Small intestine (tissue), 7 donors: ENCODE data around the gene PPP1R36. TPM values are rescaled to one million over a fixed set of nuclear protein-coding genes. Genes with fewer than 3 reads are reported as not detected.

Experiments
- DNase-seq, 2 donors: peaks; one replicate each; pipeline versions ENCODE4 v3.0.0 to v3.0.0-alpha.2; 2013
- FAIRE-seq: peaks from 2 replicates; lab custom pipeline; 2012; peaks lifted over from hg19 to GRCh38; lab: Jason Lieb, UNC
- H3K27ac ChIP-seq, 3 donors: one replicate each; pipeline ENCODE4 v1.5.1; 2013; ENCODE audit warnings: low read length in 2 of 3, mild to moderate bottlenecking in 2 of 3, control low read depth in 1 of 3, inconsistent platforms in 1 of 3, low read depth in 1 of 3, moderate library complexity in 1 of 3
- H3K27me3 ChIP-seq, 3 donors: one replicate each; pipeline ENCODE4 v1.6.1; 2013; ENCODE audit warnings: low read length in 3 of 3, inconsistent platforms in 1 of 3; ENCODE audit not compliant: control insufficient read depth in 3 of 3, insufficient read depth in 3 of 3
- H3K36me3 ChIP-seq, 3 donors: one replicate each; pipeline ENCODE4 v1.6.1; 2013; ENCODE audit warnings: low read length in 3 of 3, inconsistent platforms in 1 of 3, low read depth in 1 of 3, mild to moderate bottlenecking in 1 of 3, moderate library complexity in 1 of 3; ENCODE audit not compliant: control insufficient read depth in 3 of 3, insufficient read depth in 2 of 3
- H3K4me1 ChIP-seq, 3 donors: one replicate each; pipeline ENCODE4 v1.6.1; 2013; ENCODE audit warnings: low read length in 2 of 3, inconsistent platforms in 1 of 3, low read depth in 1 of 3, mild to moderate bottlenecking in 1 of 3, moderate library complexity in 1 of 3; ENCODE audit not compliant: control insufficient read depth in 3 of 3, insufficient read depth in 2 of 3
- H3K4me3 ChIP-seq, 3 donors: one replicate each; pipeline ENCODE4 v1.5.1; 2013; ENCODE audit warnings: low read length in 3 of 3, control low read depth in 1 of 3, inconsistent platforms in 1 of 3, low read depth in 1 of 3, mild to moderate bottlenecking in 1 of 3, moderate library complexity in 1 of 3
- H3K9me3 ChIP-seq, 2 donors: one replicate each; pipeline ENCODE4 v1.6.1; 2013; ENCODE audit warnings: low read depth in 1 of 2, low read length in 1 of 2; ENCODE audit not compliant: control insufficient read depth in 2 of 2, insufficient read depth in 1 of 2
- WGBS, 3 donors: extraction: QIAGEN DNeasy Blood & Tissue Kit; methylation state at CpG; one replicate each; pipeline ENCODE4 v1.1.7; 2013; 5-methylcytosine and 5-hydroxymethylcytosine counted together
- polyA plus RNA-seq, 4 donors: library from polyadenylated mRNA; stranded (reverse) in 3 of 4; unstranded in 1 of 4; fragments of 200-250 nt in 3 of 4; fragments of 120-200 nt in 1 of 4; gene quantifications; one replicate each; pipeline versions ENCODE4 v1.2.1 to v1.2.3, GENCODE V29; 2013
- donor health status: healthy with polysubstance abuse.
- donor health status: control.
- donor health status: control.
- donor health status: Bipolar disorder and iron deficiency.
- donor health status: healthy.

Gene PPP1R36
- polyA plus RNA-seq, 4 donors: 1.6 to 7.8 (median 4.9) TPM

GRCh38 chr14:64581363-64581762 lies 31.6 kb downstream of the PPP1R36 start:
- Histone ChIP-seq H3K27ac (no peak overlapping the region), H3K36me3 (no peaks in the 10 kb centered on the region), H3K9me3 (no peaks in the 10 kb centered on the region), H3K27me3 (no peaks in the 10 kb centered on the region), H3K4me1 (peaks cover 0 to 3% (median 0%) of the 10 kb centered on the region in 3 donors), H3K4me3 (no peak overlapping the region)
- DNase-seq: no peak
- 70 to 80% (median 75%) methylated on average over 2 of the region's 2 CpGs for WGBS, 3 donors
- no peak for FAIRE-seq

GRCh38 chr14:64581817-64582216 lies 32.1 kb downstream of the PPP1R36 start:
- H3K4me3 ChIP-seq: no peak overlapping the region
- FAIRE-seq: no peak
- DNase-seq: no peak
- no peaks in the 10 kb centered on the region for H3K27me3 ChIP-seq
- 67 to 84% (median 78%) methylated on average over 5 of the region's 5 CpGs for WGBS, 3 donors
- H3K36me3 ChIP-seq: no peaks in the 10 kb centered on the region
- H3K9me3 ChIP-seq: no peaks in the 10 kb centered on the region
- no peak overlapping the region for H3K27ac ChIP-seq
- peaks cover 0 to 3% (median 0%) of the 10 kb centered on the region in 3 donors for H3K4me1 ChIP-seq

GRCh38 chr14:64584190-64584589 lies 34.4 kb downstream of the PPP1R36 start:
- WGBS, 3 donors: 100% methylated on average over 1 of the region's 1 CpG
- no peak for DNase-seq
- Histone ChIP-seq H3K36me3 (no peaks in the 10 kb centered on the region), H3K27me3 (no peaks in the 10 kb centered on the region), H3K27ac (no peak overlapping the region), H3K4me1 (peaks cover 0 to 3% (median 0%) of the 10 kb centered on the region in 3 donors), H3K9me3 (no peaks in the 10 kb centered on the region), H3K4me3 (no peak overlapping the region)
- no peak for FAIRE-seq

- no peak for DNase-seq
- no peak for FAIRE-seq
- WGBS, 3 donors: 87 to 96% (median 95%) methylated on average over 3 of the region's 3 CpGs
- H3K27ac ChIP-seq: no peak overlapping the region
- no peaks in the 10 kb centered on the region for H3K9me3 ChIP-seq
- H3K36me3 ChIP-seq: no peaks in the 10 kb centered on the region
- no peaks in the 10 kb centered on the region for H3K4me1 ChIP-seq
- no peaks in the 10 kb centered on the region for H3K27me3 ChIP-seq
- H3K4me3 ChIP-seq: no peak overlapping the region
These were observed 42.0 kb downstream of the PPP1R36 start for GRCh38 chr14:64591809-64592208.

- DNase-seq (no peak), FAIRE-seq (no peak)
- Histone ChIP-seq H3K9me3 (no peaks in the 10 kb centered on the region), H3K36me3 (no peaks in the 10 kb centered on the region), H3K4me3 (no peak overlapping the region), H3K27me3 (no peaks in the 10 kb centered on the region), H3K27ac (no peak overlapping the region), H3K4me1 (no peaks in the 10 kb centered on the region)
- WGBS, 3 donors: 54 to 71% (median 64%) methylated on average over 2 of the region's 2 CpGs
These were observed 44.7 kb downstream of the PPP1R36 start for GRCh38 chr14:64594438-64594837.

GRCh38 chr14:64598404-64598803 lies 48.6 kb downstream of the PPP1R36 start:
- Histone ChIP-seq H3K9me3 (peaks cover 0 to 5% of the 10 kb centered on the region in 2 donors), H3K27me3 (peaks cover 0 to 5% (median 0%) of the 10 kb centered on the region in 3 donors), H3K4me3 (no peak overlapping the region), H3K27ac (no peak overlapping the region), H3K36me3 (no peaks in the 10 kb centered on the region), H3K4me1 (no peaks in the 10 kb centered on the region)
- DNase-seq (no peak), FAIRE-seq (no peak)
- 60 to 74% (median 63%) methylated on average over 4 of the region's 4 CpGs for WGBS, 3 donors

GRCh38 chr14:64601571-64601970 lies 51.8 kb downstream of the PPP1R36 start:
- H3K36me3 ChIP-seq: no peaks in the 10 kb centered on the region
- H3K4me3 ChIP-seq: no peak overlapping the region
- H3K9me3 ChIP-seq: peaks cover 0 to 5% of the 10 kb centered on the region in 2 donors
- H3K4me1 ChIP-seq: no peaks in the 10 kb centered on the region
- H3K27ac ChIP-seq: no peak overlapping the region
- peaks cover 0 to 5% (median 0%) of the 10 kb centered on the region in 3 donors for H3K27me3 ChIP-seq
- DNase-seq (no peak), FAIRE-seq (no peak)
- WGBS, 3 donors: 43 to 69% (median 65%) methylated on average over 38 of the region's 38 CpGs

GRCh38 chr14:64602826-64603225 lies 53.1 kb downstream of the PPP1R36 start:
- H3K4me3 ChIP-seq: no peak overlapping the region
- 78 to 92% (median 91%) methylated on average over 2 of the region's 2 CpGs for WGBS, 3 donors
- H3K27me3 ChIP-seq: peaks cover 0 to 5% (median 0%) of the 10 kb centered on the region in 3 donors
- H3K4me1 ChIP-seq: no peaks in the 10 kb centered on the region
- DNase-seq (no peak), FAIRE-seq (no peak)
- no peaks in the 10 kb centered on the region for H3K36me3 ChIP-seq
- peaks cover 0 to 5% of the 10 kb centered on the region in 2 donors for H3K9me3 ChIP-seq
- H3K27ac ChIP-seq: no peak overlapping the region

GRCh38 chr14:64604001-64604400 lies 54.2 kb downstream of the PPP1R36 start:
- no peaks in the 10 kb centered on the region for H3K36me3 ChIP-seq
- no peak overlapping the region for H3K27ac ChIP-seq
- no peak overlapping the region for H3K4me3 ChIP-seq
- FAIRE-seq (no peak), DNase-seq (no peak)
- H3K9me3 ChIP-seq: peaks cover 0 to 5% of the 10 kb centered on the region in 2 donors
- H3K27me3 ChIP-seq: peaks cover 0 to 5% (median 0%) of the 10 kb centered on the region in 3 donors
- H3K4me1 ChIP-seq: no peaks in the 10 kb centered on the region
- 86 to 97% (median 95%) methylated on average over 1 of the region's 1 CpG for WGBS, 3 donors
